DND-41 (cell line): ENCODE results near the gene WDR45B.
A peak's percentile ranks its signal among the peaks of the same experiment; 100 is the strongest.

Experiments
- ATAC-seq: fragments of 200-7000 bp; cut with Tn5 transposase; 3 replicates; pipeline ENCODE4 v1.9.1; 2021; ENCODE audit warnings: low read depth; ENCODE audit not compliant: insufficient read depth
- DNase-seq: peaks from one replicate; pipeline ENCODE4 v3.0.0-alpha.2; 2020
- H2AFZ ChIP-seq: 2 replicates; pipeline ENCODE4 v1.6.0; 2012; ENCODE audit warnings: low read depth, low read length
- H3K27ac ChIP-seq: 2 replicates; pipeline ENCODE4 v1.5.1; 2012; ENCODE audit warnings: low read length, inconsistent platforms
- H3K27me3 ChIP-seq: fragments of 200-600 bp; sonication (generic); 2 replicates; pipeline ENCODE4 v1.6.0; 2012; ENCODE audit warnings: low read length, mild to moderate bottlenecking, inconsistent platforms; ENCODE audit not compliant: insufficient read depth, poor library complexity
- H3K36me3 ChIP-seq: 2 replicates; pipeline ENCODE4 v1.5.1; 2012; ENCODE audit warnings: low read length, inconsistent platforms; ENCODE audit not compliant: insufficient read depth
- H3K4me1 ChIP-seq: 2 replicates; pipeline ENCODE4 v1.5.1; 2012; ENCODE audit warnings: mild to moderate bottlenecking, low read length; ENCODE audit not compliant: insufficient read depth
- H3K4me2 ChIP-seq: 2 replicates; pipeline ENCODE4 v1.6.0; 2012; ENCODE audit warnings: mild to moderate bottlenecking, moderate library complexity, low read length, inconsistent platforms; ENCODE audit not compliant: insufficient read depth
- H3K4me3 ChIP-seq, 2 experiments: fragments of 200-600 bp in 1 of 2; shearing (Covaris generic) in 1 of 2; 2 replicates each; pipeline ENCODE4 v1.5.1; 2012 to 2016; ENCODE audit warnings: inconsistent platforms in 2 of 2, low read length in 2 of 2, mild to moderate bottlenecking in 2 of 2, low read depth in 1 of 2, moderate library complexity in 1 of 2
- H3K79me2 ChIP-seq: 2 replicates; pipeline ENCODE4 v1.6.0; 2012; ENCODE audit warnings: low read length, inconsistent platforms; ENCODE audit not compliant: insufficient read depth
- H3K9ac ChIP-seq: 2 replicates; pipeline ENCODE4 v1.6.0; 2012; ENCODE audit warnings: low read depth, mild to moderate bottlenecking, inconsistent platforms, low read length, moderate library complexity
- H3K9me3 ChIP-seq: 2 replicates; pipeline ENCODE4 v1.5.1; 2012; ENCODE audit warnings: low read length, moderate library complexity, mild to moderate bottlenecking, inconsistent platforms; ENCODE audit not compliant: insufficient read depth, severe bottlenecking
- H4K20me1 ChIP-seq: 2 replicates; pipeline ENCODE4 v1.6.0; 2012; ENCODE audit warnings: low read length; ENCODE audit not compliant: insufficient read depth
- EZH2 ChIP-seq: IDR thresholded peaks from 3 replicates; pipeline ENCODE4 v1.6.1; 2012; ENCODE audit warnings: borderline replicate concordance, low read depth, mild to moderate bottlenecking, moderate library complexity, low read length, inconsistent platforms; ENCODE audit not compliant: severe bottlenecking
- TF ChIP-seq, protein P1 (sequence below): IDR thresholded peaks from 2 replicates; pipeline ENCODE4 v1.5.1; 2012; ENCODE audit warnings: borderline replicate concordance, low read length, moderate library complexity, mild to moderate bottlenecking; ENCODE audit not compliant: poor library complexity, severe bottlenecking; ENCODE audit errors: extremely low read depth

The WDR45B gene

DNA sequence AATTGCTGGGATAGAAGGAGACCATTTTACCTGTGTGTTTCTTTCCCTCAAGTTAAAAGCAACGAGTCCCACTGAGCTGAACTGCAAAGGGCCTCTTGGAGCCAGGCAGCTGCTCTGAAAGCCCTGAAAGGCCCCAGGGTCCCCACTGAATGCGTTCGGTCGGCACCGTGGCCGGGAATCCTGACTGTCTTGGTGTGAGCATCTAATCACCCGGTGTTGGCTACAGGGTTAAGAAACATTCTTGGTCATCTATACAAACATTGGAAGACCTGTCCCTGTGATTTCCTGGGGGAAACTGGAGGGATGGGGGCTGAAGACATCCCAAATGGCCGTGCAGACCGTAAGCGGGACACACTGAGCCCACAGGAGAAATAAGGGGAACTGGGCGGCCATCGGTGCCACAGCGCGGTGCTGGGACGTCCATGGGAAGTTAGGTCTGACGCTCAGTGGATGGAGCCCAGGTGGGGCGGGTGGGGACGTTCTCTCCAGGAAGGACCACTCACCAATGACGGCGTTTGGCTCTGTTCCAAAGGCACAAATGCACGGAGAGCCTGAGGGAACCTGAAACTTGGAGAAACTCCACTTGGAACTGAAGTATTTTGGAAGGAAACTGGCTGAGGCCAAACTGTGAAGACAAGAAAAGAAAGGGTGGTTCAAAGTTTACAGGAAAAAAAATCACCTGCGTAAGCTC is 32.1 kb downstream of the WDR45B start:
- no peak overlapping the region for H3K27ac ChIP-seq
- DNase-seq: no peak
- peaks cover 68% of the 10 kb centered on the region for H3K36me3 ChIP-seq
- TF ChIP-seq EZH2: no peak
- TF ChIP-seq, protein P1, sequence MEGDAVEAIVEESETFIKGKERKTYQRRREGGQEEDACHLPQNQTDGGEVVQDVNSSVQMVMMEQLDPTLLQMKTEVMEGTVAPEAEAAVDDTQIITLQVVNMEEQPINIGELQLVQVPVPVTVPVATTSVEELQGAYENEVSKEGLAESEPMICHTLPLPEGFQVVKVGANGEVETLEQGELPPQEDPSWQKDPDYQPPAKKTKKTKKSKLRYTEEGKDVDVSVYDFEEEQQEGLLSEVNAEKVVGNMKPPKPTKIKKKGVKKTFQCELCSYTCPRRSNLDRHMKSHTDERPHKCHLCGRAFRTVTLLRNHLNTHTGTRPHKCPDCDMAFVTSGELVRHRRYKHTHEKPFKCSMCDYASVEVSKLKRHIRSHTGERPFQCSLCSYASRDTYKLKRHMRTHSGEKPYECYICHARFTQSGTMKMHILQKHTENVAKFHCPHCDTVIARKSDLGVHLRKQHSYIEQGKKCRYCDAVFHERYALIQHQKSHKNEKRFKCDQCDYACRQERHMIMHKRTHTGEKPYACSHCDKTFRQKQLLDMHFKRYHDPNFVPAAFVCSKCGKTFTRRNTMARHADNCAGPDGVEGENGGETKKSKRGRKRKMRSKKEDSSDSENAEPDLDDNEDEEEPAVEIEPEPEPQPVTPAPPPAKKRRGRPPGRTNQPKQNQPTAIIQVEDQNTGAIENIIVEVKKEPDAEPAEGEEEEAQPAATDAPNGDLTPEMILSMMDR: no peak
- no peak overlapping the region for H3K4me2 ChIP-seq
- H3K9me3 ChIP-seq: no peaks in the 10 kb centered on the region
- no peak overlapping the region for H3K4me3 ChIP-seq
- no peaks in the 10 kb centered on the region for H3K79me2 ChIP-seq
- no peaks in the 10 kb centered on the region for H3K27me3 ChIP-seq
- H4K20me1 ChIP-seq: peaks cover 9% of the 10 kb centered on the region; the same call in 1 of the 2 replicates
- H3K4me1 ChIP-seq: no peaks in the 10 kb centered on the region
- no peak for ATAC-seq
- no peak overlapping the region for H3K9ac ChIP-seq
- no peak overlapping the region for H2AFZ ChIP-seq

DNA sequence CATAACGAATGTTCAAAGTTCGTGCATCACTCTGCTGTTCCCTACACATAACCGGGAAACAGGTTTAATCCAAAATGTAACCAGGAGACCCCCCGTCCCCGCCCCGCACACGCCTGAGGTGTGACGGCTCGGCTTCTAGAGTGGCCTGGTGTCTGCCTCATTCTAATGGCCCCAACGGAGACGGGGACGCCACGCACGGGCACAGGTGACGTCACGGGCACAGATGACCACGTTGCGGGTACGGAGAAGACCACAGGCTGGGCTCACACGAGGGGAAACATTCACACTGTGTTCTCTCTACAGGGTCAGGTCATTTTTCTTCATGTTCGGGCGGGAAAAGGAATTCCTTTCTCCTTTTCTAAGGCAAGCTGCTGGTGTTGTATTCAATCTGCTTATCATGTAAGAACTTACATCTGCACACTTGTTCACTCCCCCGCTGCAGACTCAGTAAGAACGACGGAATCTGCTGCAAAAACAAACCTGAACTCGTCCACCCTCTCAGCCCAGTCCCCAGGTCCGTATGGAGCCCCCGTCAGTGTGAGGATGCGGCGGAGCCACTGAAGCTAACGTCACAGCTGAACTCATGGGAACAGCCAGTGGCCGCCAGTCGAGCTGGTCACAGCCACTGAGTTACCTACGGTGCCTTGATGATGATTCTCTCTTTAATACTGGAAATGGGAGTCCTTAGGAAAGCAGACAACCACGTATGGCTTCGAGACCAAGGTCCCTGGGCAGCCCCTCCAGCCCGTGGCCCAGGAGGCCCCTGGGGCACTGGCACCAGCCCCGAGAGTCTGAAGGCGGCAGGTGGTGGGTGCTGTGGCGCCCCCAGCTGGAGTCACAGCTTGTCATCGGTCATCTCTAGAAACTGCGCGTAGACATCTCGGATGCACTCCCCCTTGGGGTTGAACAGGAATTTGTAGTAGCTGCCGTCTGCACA is 32.9 kb downstream of the WDR45B start:
- no peak overlapping the region for H3K4me2 ChIP-seq
- no peak overlapping the region for H3K9ac ChIP-seq
- H2AFZ ChIP-seq: no peak overlapping the region
- no peak overlapping the region for H3K4me3 ChIP-seq
- H3K27me3 ChIP-seq: no peaks in the 10 kb centered on the region
- H3K9me3 ChIP-seq: no peaks in the 10 kb centered on the region
- ATAC-seq (no peak), DNase-seq (no peak)
- peaks cover 60% of the 10 kb centered on the region for H3K36me3 ChIP-seq
- H3K79me2 ChIP-seq: no peaks in the 10 kb centered on the region
- peaks cover 9% of the 10 kb centered on the region; the same call in 1 of the 2 replicates for H4K20me1 ChIP-seq
- TF ChIP-seq EZH2: no peak
- TF ChIP-seq, protein P1: peak; percentile 22
- no peaks in the 10 kb centered on the region for H3K4me1 ChIP-seq
- no peak overlapping the region for H3K27ac ChIP-seq

DNA sequence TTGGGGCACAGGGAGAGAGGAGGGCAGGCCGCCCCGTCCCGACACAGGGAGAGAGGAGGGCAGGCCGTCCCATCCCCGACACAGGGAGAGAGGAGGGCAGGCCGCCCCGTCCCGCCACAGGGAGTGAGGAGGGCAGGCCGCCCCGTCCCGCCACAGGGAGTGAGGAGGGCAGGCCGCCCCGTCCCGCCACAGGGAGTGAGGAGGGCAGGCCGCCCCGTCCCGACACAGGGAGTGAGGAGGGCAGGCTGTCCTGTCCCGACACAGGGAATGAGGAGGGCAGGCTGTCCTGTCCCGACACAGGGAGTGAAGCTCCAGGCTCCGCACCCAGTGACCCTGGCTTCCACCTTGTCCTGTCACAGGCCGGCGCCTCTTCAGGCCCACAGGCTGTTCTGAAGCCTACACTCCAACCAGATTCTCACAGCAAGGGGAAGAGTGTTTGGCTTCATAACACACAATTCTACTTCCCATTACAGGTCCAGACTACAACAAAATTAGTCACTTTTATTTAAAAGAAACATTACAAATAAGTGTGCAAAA is 34.1 kb downstream of the WDR45B start:
- no peak for ATAC-seq
- no peak overlapping the region for H3K4me2 ChIP-seq
- H2AFZ ChIP-seq: no peak overlapping the region
- no peaks in the 10 kb centered on the region for H3K9me3 ChIP-seq
- H4K20me1 ChIP-seq: peaks cover 9% of the 10 kb centered on the region; the same call in 1 of the 2 replicates
- no peaks in the 10 kb centered on the region for H3K79me2 ChIP-seq
- no peak overlapping the region for H3K9ac ChIP-seq
- H3K4me3 ChIP-seq: no peak overlapping the region
- no peaks in the 10 kb centered on the region for H3K4me1 ChIP-seq
- H3K27ac ChIP-seq: no peak overlapping the region
- no peak for TF ChIP-seq EZH2
- TF ChIP-seq, protein P1: no peak
- peaks cover 52% of the 10 kb centered on the region for H3K36me3 ChIP-seq
- no peaks in the 10 kb centered on the region for H3K27me3 ChIP-seq
- no peak for DNase-seq
